MM.1S (cell line): Measurements from ENCODE around the gene PNMT.

Source experiments
- DNase-seq: peaks from one replicate; pipeline ENCODE4 v3.0.0-alpha.2; 2015
- H2AFZ ChIP-seq: fragments of 300-600 bp; sonication (generic); 2 replicates; pipeline ENCODE4 v1.6.0; 2016; ENCODE audit warnings: antibody characterized with exemption, low read length
- H3F3A ChIP-seq: fragments of 300-600 bp; sonication (generic); 2 replicates; pipeline ENCODE4 v1.6.1; 2016; ENCODE audit warnings: mild to moderate bottlenecking, antibody characterized with exemption, low read length, moderate library complexity, mixed read lengths; ENCODE audit not compliant: insufficient read depth
- H3K27ac ChIP-seq: fragments of 300-600 bp; sonication (generic); 2 replicates; pipeline ENCODE4 v1.5.1; 2016; ENCODE audit warnings: mild to moderate bottlenecking, low read length
- H3K27me3 ChIP-seq: fragments of 300-600 bp; sonication (generic); replicated peaks from 2 replicates; pipeline ENCODE4 v1.6.0; 2016; ENCODE audit warnings: low read length; ENCODE audit not compliant: insufficient read depth
- H3K36me3 ChIP-seq: fragments of 300-600 bp; sonication (generic); replicated peaks from 2 replicates; pipeline ENCODE4 v1.6.1; 2016; ENCODE audit warnings: mild to moderate bottlenecking, low read length, mixed read lengths; ENCODE audit not compliant: insufficient read depth
- H3K4me1 ChIP-seq: fragments of 300-600 bp; sonication (generic); 2 replicates; pipeline ENCODE4 v1.6.1; 2016; ENCODE audit warnings: low read length, mixed read lengths
- H3K4me2 ChIP-seq: fragments of 300-600 bp; sonication (generic); 2 replicates; pipeline ENCODE4 v1.6.0; 2016; ENCODE audit warnings: low read depth, low read length
- H3K4me3 ChIP-seq: fragments of 300-600 bp; sonication (generic); 2 replicates; pipeline ENCODE4 v1.5.1; 2016; ENCODE audit warnings: low read length, mixed read lengths
- H3K79me2 ChIP-seq: fragments of 300-600 bp; sonication (generic); 2 replicates; pipeline ENCODE4 v1.6.1; 2016; ENCODE audit warnings: mixed run types, low read length, mixed read lengths
- H3K9ac ChIP-seq: fragments of 300-600 bp; sonication (generic); 2 replicates; pipeline ENCODE4 v1.6.1; 2016; ENCODE audit warnings: low read length, mixed read lengths
- H3K9me2 ChIP-seq: fragments of 300-600 bp; sonication (generic); replicated peaks from 2 replicates; pipeline ENCODE4 v1.6.1; 2016; ENCODE audit warnings: mild to moderate bottlenecking, low read length, mixed read lengths; ENCODE audit not compliant: insufficient read depth
- H3K9me3 ChIP-seq: fragments of 300-600 bp; sonication (generic); replicated peaks from 2 replicates; pipeline ENCODE4 v1.6.1; 2016; ENCODE audit warnings: mild to moderate bottlenecking, low read length, mixed read lengths; ENCODE audit not compliant: insufficient read depth
- H4K20me1 ChIP-seq: fragments of 300-600 bp; sonication (generic); 2 replicates; pipeline ENCODE4 v1.6.1; 2016; ENCODE audit warnings: mild to moderate bottlenecking, low read length, moderate library complexity, mixed read lengths; ENCODE audit not compliant: insufficient read depth
- CTCF ChIP-seq: fragments of 300-600 bp; sonication (generic); IDR thresholded peaks from 2 replicates; pipeline ENCODE4 v1.5.1; 2016; ENCODE audit warnings: antibody characterized with exemption, low read length, mixed read lengths
- EZH2 ChIP-seq: fragments of 300-600 bp; sonication (generic); optimal IDR thresholded peaks from 2 replicates; pipeline ENCODE3; 2017; ENCODE audit warnings: low read depth, mild to moderate bottlenecking, antibody characterized with exemption, low read length, mixed read lengths
- EZH2phosphoT487 ChIP-seq: fragments of 300-600 bp; sonication (generic); IDR thresholded peaks from 2 replicates; pipeline ENCODE4 v1.6.1; 2018; ENCODE audit warnings: antibody characterized with exemption, low read length

PNMT gene

GRCh38 chr17:39642291-39643074, 25.8 kb upstream of the PNMT start:
- H3F3A ChIP-seq = no peaks in the 10 kb centered on the region
- H3K9me3 ChIP-seq = no peaks in the 10 kb centered on the region
- TF ChIP-seq EZH2 (no peak), CTCF (no peak), EZH2phosphoT487 (no peak)
- H3K79me2 ChIP-seq = peaks cover 85% of the 10 kb centered on the region
- H3K9ac ChIP-seq = no peak overlapping the region
- no peak overlapping the region for H3K4me3 ChIP-seq
- no peaks in the 10 kb centered on the region for H3K36me3 ChIP-seq
- no peak overlapping the region for H3K4me2 ChIP-seq
- no peaks in the 10 kb centered on the region for H3K27me3 ChIP-seq
- H3K4me1 ChIP-seq = peaks cover 9% of the 10 kb centered on the region
- H4K20me1 ChIP-seq = peaks cover 10% of the 10 kb centered on the region; the same call in 1 of the 2 replicates
- H3K27ac ChIP-seq = no peak overlapping the region
- H2AFZ ChIP-seq = no peak overlapping the region
- no peaks in the 10 kb centered on the region for H3K9me2 ChIP-seq
- DNase-seq = no peak

- Histone ChIP-seq H3K27me3 (no peaks in the 10 kb centered on the region), H3F3A (no peaks in the 10 kb centered on the region), H3K36me3 (no peaks in the 10 kb centered on the region), H3K9me3 (no peaks in the 10 kb centered on the region), H3K4me1 (peaks cover 3% of the 10 kb centered on the region), H3K9ac (no peak overlapping the region), H3K4me3 (no peak overlapping the region), H2AFZ (no peak overlapping the region), H4K20me1 (peaks cover 10% of the 10 kb centered on the region; the same call in 1 of the 2 replicates), H3K4me2 (no peak overlapping the region), H3K27ac (no peak overlapping the region), H3K79me2 (peaks cover 79% of the 10 kb centered on the region), H3K9me2 (no peaks in the 10 kb centered on the region)
- TF ChIP-seq EZH2 = no peak
- no peak for TF ChIP-seq EZH2phosphoT487
- TF ChIP-seq CTCF = no peak
- DNase-seq = no peak
These were observed 25.0 kb upstream of the PNMT start for GRCh38 chr17:39643271-39643670.

- Histone ChIP-seq H3K9me3 (no peaks in the 10 kb centered on the region), H3K27ac (no peak overlapping the region), H3K4me3 (no peak overlapping the region), H2AFZ (no peak overlapping the region), H3K79me2 (peaks cover 40% of the 10 kb centered on the region), H3K27me3 (no peaks in the 10 kb centered on the region), H4K20me1 (no peaks in the 10 kb centered on the region), H3F3A (no peaks in the 10 kb centered on the region), H3K4me1 (no peaks in the 10 kb centered on the region), H3K4me2 (no peak overlapping the region), H3K36me3 (no peaks in the 10 kb centered on the region), H3K9ac (no peak overlapping the region), H3K9me2 (no peaks in the 10 kb centered on the region)
- no peak for DNase-seq
- TF ChIP-seq EZH2phosphoT487 = no peak
- TF ChIP-seq CTCF = no peak
- no peak for TF ChIP-seq EZH2
These were observed 21.0 kb upstream of the PNMT start for GRCh38 chr17:39647256-39647655.
